A549 treated with RU486 at 1 μM for 4 hours (cell line): ENCODE results near the gene SCN5A. TPM values are rescaled to one million over a fixed set of nuclear protein-coding genes. Genes with fewer than 3 reads are reported as not detected.

Source experiments
- total RNA-seq: library from RNA; stranded (reverse); fragments of 200-300 nt; extraction: Qiagen RNA extraction; gene quantifications from 5 replicates; pipeline ENCODE4 v1.2.3, GENCODE V29; 2022; ENCODE audit warnings: low read depth

SCN5A gene
- total RNA-seq: 0.63 to 1.7 TPM (median 0.90 TPM) in 5 replicates

DNA sequence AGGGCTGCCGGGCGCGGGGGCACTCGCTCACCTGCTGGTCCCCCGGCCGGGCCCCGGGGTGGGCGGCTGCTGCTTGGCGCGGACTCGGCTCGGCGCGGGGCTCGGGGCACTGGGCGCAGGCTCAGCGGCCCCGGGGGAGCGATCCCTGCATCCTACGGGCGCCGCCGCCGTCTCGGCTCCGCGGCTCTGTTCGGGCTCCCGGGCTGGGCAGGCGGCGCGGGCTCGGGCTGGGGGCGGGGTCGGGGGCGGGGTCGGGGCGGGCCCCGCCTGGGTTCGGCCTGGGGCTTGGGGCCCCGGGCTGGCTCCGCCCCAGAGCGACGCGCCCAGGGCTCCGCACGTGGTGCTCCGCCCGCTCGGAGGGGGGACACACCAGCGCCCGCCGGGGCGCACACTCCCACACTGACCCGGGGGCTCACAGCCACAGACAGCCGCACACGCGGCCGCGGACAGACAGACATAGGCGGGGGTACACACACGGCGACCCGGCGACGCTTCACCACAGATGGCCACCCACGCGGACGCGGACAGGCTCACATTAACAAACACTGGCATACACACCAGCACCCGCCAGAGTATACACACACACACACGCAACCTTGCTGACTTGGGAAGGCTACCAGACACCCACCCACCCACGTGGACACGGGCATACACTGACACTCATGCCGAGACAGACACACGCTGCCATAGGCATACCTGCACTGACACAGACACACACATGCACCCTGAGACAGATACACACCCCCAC, at the start of gene SCN5A:
Gene SCN5A (minus strand): TSS at position 188 of the 748 bp plus-strand sequence. CDS start 16,380 bp downstream, outside the sequence.

Other genes with a start within 250 kb of the SCN5A start
- gene ACVR2B, start 195.8 kb downstream of the SCN5A start, total RNA-seq: 1.8 to 3.2 TPM (median 3.0 TPM) in 5 replicates
- gene EXOG, start 153.3 kb downstream of the SCN5A start, total RNA-seq: 10.9 to 18.6 TPM (median 12.8 TPM) in 5 replicates
- gene SCN10A, start 166.5 kb upstream of the SCN5A start, total RNA-seq: not detected in 5 replicates